Islet of Langerhans (tissue), 1 donor: ENCODE results near the gene G3BP1.
"Not testable (repeated sequence)": the region's sequence is repeated elsewhere in the genome, so short reads cannot be mapped to it uniquely, and the experiment has no call there.

Experiments used
- FAIRE-seq: peaks from one replicate; lab custom pipeline; 2011; peaks lifted over from hg19 to GRCh38; lab: Jason Lieb, UNC

G3BP1 gene

GRCh38 chr5:151757233-151758140 is 14.3 kb upstream of the G3BP1 start:
- FAIRE-seq, result no peak

- no peak for FAIRE-seq
Measured at GRCh38 chr5:151758141-151758429, 13.7 kb upstream of the G3BP1 start.

- FAIRE-seq, result no peak
Measured at GRCh38 chr5:151758430-151759241, 13.1 kb upstream of the G3BP1 start, which contains the start of gene ATOX1. ATOX1 (minus strand) TSS chr5:151758631; CDS start chr5:151758551, 80 bp downstream.

- FAIRE-seq, result peak; percentile 13
Measured at GRCh38 chr5:151764801-151765200, 7.0 kb upstream of the G3BP1 start.

GRCh38 chr5:151766975-151767374 is 4.8 kb upstream of the G3BP1 start:
- no peak for FAIRE-seq

GRCh38 chr5:151770383-151771258 is 1.1 kb upstream of the G3BP1 start:
- no peak for FAIRE-seq

- FAIRE-seq, result no peak
Measured at GRCh38 chr5:151772029-151772845, 483 bp downstream of the G3BP1 start.

GRCh38 chr5:151772846-151773561 is 1.2 kb downstream of the G3BP1 start:
- FAIRE-seq, result no peak

- peak; percentile 65 for FAIRE-seq
Measured at GRCh38 chr5:151773951-151774350, 2.2 kb downstream of the G3BP1 start.

- no peak for FAIRE-seq
Measured at GRCh38 chr5:151775025-151775606, 3.4 kb downstream of the G3BP1 start.

GRCh38 chr5:151779531-151780125 is 7.9 kb downstream of the G3BP1 start:
- FAIRE-seq, result peak; percentile 5

- no peak for FAIRE-seq
Measured at GRCh38 chr5:151780348-151780747, 8.6 kb downstream of the G3BP1 start.

GRCh38 chr5:151781201-151781600 is 9.4 kb downstream of the G3BP1 start:
- no peak for FAIRE-seq

- FAIRE-seq, result not testable (repeated sequence)
Measured at GRCh38 chr5:151783664-151784063, 11.9 kb downstream of the G3BP1 start.

GRCh38 chr5:151784141-151784540 is 12.4 kb downstream of the G3BP1 start:
- FAIRE-seq, result no peak

GRCh38 chr5:151786468-151786867 is 14.7 kb downstream of the G3BP1 start:
- no peak for FAIRE-seq

GRCh38 chr5:151787817-151788216 is 16.1 kb downstream of the G3BP1 start:
- FAIRE-seq, result no peak

- FAIRE-seq, result no peak
Measured at GRCh38 chr5:151793358-151793757, 21.6 kb downstream of the G3BP1 start.

- no peak for FAIRE-seq
Measured at GRCh38 chr5:151795426-151795825, 23.7 kb downstream of the G3BP1 start.

GRCh38 chr5:151798674-151799073 is 26.9 kb downstream of the G3BP1 start:
- no peak for FAIRE-seq
